ENCODE measurements around the gene PPFIA1. TPM values are rescaled to one million over a fixed set of nuclear protein-coding genes. Genes with fewer than 3 reads are reported as not detected.

The PPFIA1 gene
- total RNA-seq: 10 to 100 TPM; 32.2 to 53.1 (median 40.7) TPM
- polyA plus RNA-seq: 10 to 100 TPM; 15.8 to 28.0 TPM
- long read RNA-seq, donor 1, partial matches to known transcripts: 14 of 34 reads
- long read RNA-seq, donor 1, other reads (novel, unspliced or antisense): 19 of 34 reads
- long read RNA-seq, donor 2, partial matches to known transcripts: 9 of 17 reads
- long read RNA-seq, donor 2, other reads (novel, unspliced or antisense): 7 of 17 reads
- long read RNA-seq, donor 3, partial matches to known transcripts: 23 of 44 reads
- long read RNA-seq, donor 3, other reads (novel, unspliced or antisense): 21 of 44 reads

GRCh38 chr11:70270104-70270876, at the start of gene PPFIA1:
Gene PPFIA1 (plus strand): TSS chr11:70270690. CDS start chr11:70272173, 1,483 bp downstream.
- Histone ChIP-seq H3K9me3 (no peaks in the 10 kb centered on the region), H3K4me1 (peaks cover 0 to 44% (median 26%) of the 10 kb centered on the region in 12 donors), H3K27me3 (peaks cover 0 to 8% (median 0%) of the 10 kb centered on the region in 9 donors), H3K4me3 (peak within 1 kb of the TSS; percentile 65 to 98 (median 94)), H3K27ac (peak within 1 kb of the TSS in 11 of 12 donors; percentile 82 to 95 (median 87)), H3K36me3 (peaks cover 0 to 34% (median 31%) of the 10 kb centered on the region in 9 donors)
- intact Hi-C loops (cut with DNase I): loop anchor here in 5 of 10 donors (2.0 to 10.0 kb wide), 5 partner anchors 67 to 129 kb away; partner anchors contain the start of genes CTTN (in 4 of the 5) and FADD (in 3 of the 5)
- DNase-seq: peak; percentile 96 to 98 (median 97)
- 0 to 1% (median 0%) methylated on average over 14 to 99 of the region's 99 CpGs for WGBS, 4 donors
- TF ChIP-seq, protein P1, sequence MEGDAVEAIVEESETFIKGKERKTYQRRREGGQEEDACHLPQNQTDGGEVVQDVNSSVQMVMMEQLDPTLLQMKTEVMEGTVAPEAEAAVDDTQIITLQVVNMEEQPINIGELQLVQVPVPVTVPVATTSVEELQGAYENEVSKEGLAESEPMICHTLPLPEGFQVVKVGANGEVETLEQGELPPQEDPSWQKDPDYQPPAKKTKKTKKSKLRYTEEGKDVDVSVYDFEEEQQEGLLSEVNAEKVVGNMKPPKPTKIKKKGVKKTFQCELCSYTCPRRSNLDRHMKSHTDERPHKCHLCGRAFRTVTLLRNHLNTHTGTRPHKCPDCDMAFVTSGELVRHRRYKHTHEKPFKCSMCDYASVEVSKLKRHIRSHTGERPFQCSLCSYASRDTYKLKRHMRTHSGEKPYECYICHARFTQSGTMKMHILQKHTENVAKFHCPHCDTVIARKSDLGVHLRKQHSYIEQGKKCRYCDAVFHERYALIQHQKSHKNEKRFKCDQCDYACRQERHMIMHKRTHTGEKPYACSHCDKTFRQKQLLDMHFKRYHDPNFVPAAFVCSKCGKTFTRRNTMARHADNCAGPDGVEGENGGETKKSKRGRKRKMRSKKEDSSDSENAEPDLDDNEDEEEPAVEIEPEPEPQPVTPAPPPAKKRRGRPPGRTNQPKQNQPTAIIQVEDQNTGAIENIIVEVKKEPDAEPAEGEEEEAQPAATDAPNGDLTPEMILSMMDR (IDR thresholded peaks at IDR 0.05): peak in 3 of 12 donors; percentile 7 to 24 (median 11)
- peak; percentile 91 to 97 for TF ChIP-seq POLR2A (IDR thresholded peaks at IDR 0.05)
- ATAC-seq: peak; percentile 98 to 100 (median 99)

DNA sequence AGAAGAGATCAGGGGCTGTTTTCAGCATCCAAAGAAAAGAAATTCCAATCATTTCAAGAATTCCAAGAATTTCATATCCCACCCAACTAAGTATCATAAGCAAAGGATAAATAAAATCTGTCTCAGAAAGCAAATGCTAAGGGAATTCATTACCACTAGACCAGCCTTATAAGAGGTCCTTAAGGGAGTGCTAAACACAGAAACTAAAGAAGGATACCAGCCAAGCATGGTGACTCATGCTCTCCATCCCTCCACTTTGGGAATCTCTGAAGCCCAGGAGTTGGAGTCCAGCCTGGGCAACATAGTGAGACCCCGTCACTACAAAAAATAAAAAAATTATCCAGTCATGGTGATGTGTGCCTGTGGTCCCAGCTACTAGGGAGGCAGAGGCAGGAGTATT, 49.6 kb upstream of the PPFIA1 start:
- 76 to 86% (median 83%) methylated on average over 1 of the region's 1 CpG for WGBS, 4 donors
- intact Hi-C loops (cut with DNase I): no loop called here

DNA sequence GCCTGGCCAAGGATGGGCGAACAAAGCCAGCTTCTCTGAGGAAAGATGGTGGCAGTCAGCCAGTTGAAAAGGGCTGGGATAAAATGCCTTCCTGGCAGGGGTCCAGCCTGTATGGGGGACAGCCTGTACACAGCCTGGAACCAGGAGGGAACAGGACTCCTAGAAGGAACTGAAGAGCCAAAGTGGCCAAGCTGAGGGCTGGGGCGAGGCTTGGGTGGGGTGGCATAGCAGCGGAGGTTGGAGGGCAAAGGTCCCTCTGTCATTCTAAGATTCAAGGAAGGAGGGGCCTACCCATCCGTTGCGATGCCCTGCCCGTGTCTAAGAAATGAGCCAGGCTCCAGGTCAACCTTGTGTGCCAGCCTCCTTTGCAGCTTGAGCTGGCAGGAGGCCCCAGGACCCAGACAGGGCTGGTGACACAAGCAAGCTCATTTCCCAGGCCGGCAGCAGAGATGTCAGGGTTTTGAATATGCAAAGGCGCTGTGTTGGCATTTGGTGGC, 44.8 kb upstream of the PPFIA1 start:
- Histone ChIP-seq H3K9me3 (no peaks in the 10 kb centered on the region), H3K4me1 (peaks cover 0 to 6% (median 3%) of the 10 kb centered on the region in 12 donors), H3K27me3 (no peaks in the 10 kb centered on the region), H3K4me3 (no peak overlapping the region), H3K27ac (no peak overlapping the region), H3K36me3 (no peaks in the 10 kb centered on the region)
- TF ChIP-seq POLR2A (IDR thresholded peaks at IDR 0.05): no peak
- TF ChIP-seq, protein P1 (IDR thresholded peaks at IDR 0.05): no peak
- no peak for DNase-seq
- WGBS, 4 donors: 62 to 79% (median 65%) methylated on average over 8 of the region's 8 CpGs
- intact Hi-C loops (cut with DNase I): no loop called here
- peak in 1 of 4 donors; percentile 33 for ATAC-seq

More for the DNA sequence above, 49.6 kb upstream of the PPFIA1 start:
- Histone ChIP-seq H3K36me3 (no peaks in the 10 kb centered on the region), H3K27ac (no peak overlapping the region), H3K9me3 (no peaks in the 10 kb centered on the region), H3K4me1 (no peaks in the 10 kb centered on the region), H3K27me3 (no peaks in the 10 kb centered on the region), H3K4me3 (no peak overlapping the region)
- DNase-seq (no peak), ATAC-seq (no peak)
- TF ChIP-seq POLR2A (IDR thresholded peaks at IDR 0.05): no peak
- TF ChIP-seq, protein P1 (IDR thresholded peaks at IDR 0.05): no peak

DNA sequence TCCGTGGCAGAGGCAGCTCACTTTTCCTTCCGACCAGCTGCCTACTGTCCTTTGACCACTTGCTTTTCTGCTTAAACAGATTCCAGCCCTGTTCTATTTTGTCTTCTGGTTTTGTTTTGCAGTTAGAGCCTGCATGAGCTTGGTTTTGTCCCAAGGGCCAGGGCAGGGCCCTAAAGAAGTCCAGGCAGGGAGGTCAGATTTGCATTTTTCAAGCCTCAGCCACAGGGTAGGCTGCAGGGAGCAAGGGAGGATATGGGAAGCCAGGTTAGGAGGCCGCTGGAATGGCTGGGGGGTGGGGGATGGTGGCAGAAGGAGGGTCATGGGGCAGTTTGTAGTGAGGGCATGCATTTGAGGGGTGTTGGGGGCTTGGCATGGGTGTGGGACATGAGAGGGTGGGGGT, 44.3 kb upstream of the PPFIA1 start:
- no peak for ATAC-seq
- 84 to 92% (median 86%) methylated on average over 3 of the region's 3 CpGs for WGBS, 4 donors
- Histone ChIP-seq H3K4me1 (peaks cover 0 to 11% (median 6%) of the 10 kb centered on the region in 12 donors), H3K9me3 (no peaks in the 10 kb centered on the region), H3K4me3 (no peak overlapping the region), H3K36me3 (no peaks in the 10 kb centered on the region), H3K27me3 (no peaks in the 10 kb centered on the region), H3K27ac (no peak overlapping the region)
- TF ChIP-seq, protein P1 (IDR thresholded peaks at IDR 0.05): no peak
- TF ChIP-seq POLR2A (IDR thresholded peaks at IDR 0.05): no peak
- intact Hi-C loops (cut with DNase I): no loop called here
- no peak for DNase-seq
